BLaER1 treated with 17β-estradiol and CSF1 and Interleukin-3, amounts not matched to agents 10 nM and 100 nM (cell line): ENCODE measurements around the gene SH3PXD2A.

ENCODE experiments used
- H3K27ac ChIP-seq, 11 experiments: shearing (Covaris generic); formaldehyde crosslinking; 2 replicates each; pipeline ENCODE4 v1.8.1; 2022
- H3K27me3 ChIP-seq, 11 experiments: shearing (Covaris generic); formaldehyde crosslinking; 2 replicates each; pipeline ENCODE4 v1.8.1; 2022
- H3K36me3 ChIP-seq, 11 experiments: shearing (Covaris generic); formaldehyde crosslinking; 2 replicates each; pipeline ENCODE4 v1.8.1; 2022
- H3K4me1 ChIP-seq, 10 experiments: shearing (Covaris generic); formaldehyde crosslinking; 2 replicates each; pipeline ENCODE4 v1.8.1; 2022
- H3K4me2 ChIP-seq, 11 experiments: shearing (Covaris generic); formaldehyde crosslinking; 2 replicates each; pipeline ENCODE4 v1.8.1; 2022
- H3K4me3 ChIP-seq, 10 experiments: shearing (Covaris generic); formaldehyde crosslinking; 2 replicates each; pipeline ENCODE4 v1.8.1; 2022
- H3K9ac ChIP-seq, 11 experiments: shearing (Covaris generic); formaldehyde crosslinking; 2 replicates each; pipeline ENCODE4 v1.8.1; 2022
- H3K9me3 ChIP-seq, 11 experiments: shearing (Covaris generic); formaldehyde crosslinking; replicated peaks in 1 of 11; 2 replicates each; pipeline ENCODE4 v1.8.1; 2022
- H4K20me1 ChIP-seq, 11 experiments: shearing (Covaris generic); formaldehyde crosslinking; 2 replicates each; pipeline ENCODE4 v1.8.1; 2022
- Cebpa-rat ChIP-seq, 11 experiments: shearing (Covaris generic); IDR thresholded peaks; 2 replicates each; pipeline ENCODE4 v1.8.1; 2022

The SH3PXD2A gene

GRCh38 chr10:103854686-103855391, 537 bp downstream of the SH3PXD2A start:
- Histone ChIP-seq H4K20me1 (peaks cover 0 to 49% (median 43%) of the 10 kb centered on the region in 11 experiments; a peak in 20 of 22 replicates), H3K4me3 (peak overlapping the region; percentile 79 to 94 (median 84)), H3K27ac (peak overlapping the region; percentile 60 to 95 (median 88)), H3K27me3 (no peaks in the 10 kb centered on the region), H3K9ac (peak overlapping the region; percentile 85 to 94 (median 90)), H3K36me3 (peaks cover 0 to 29% (median 19%) of the 10 kb centered on the region in 11 experiments; a peak in 10 of 22 replicates), H3K9me3 (no peaks in the 10 kb centered on the region), H3K4me2 (peak overlapping the region; percentile 83 to 97 (median 93)), H3K4me1 (peaks cover 74 to 89% (median 82%) of the 10 kb centered on the region in 10 experiments)
- TF ChIP-seq Cebpa-rat (IDR thresholded peaks at IDR 0.05), result peak in 1 of 11 experiments; percentile 36; a peak in 1 of 22 replicates

- Histone ChIP-seq H3K4me1 (peaks cover 79 to 89% (median 82%) of the 10 kb centered on the region in 10 experiments), H3K4me3 (peak overlapping the region; percentile 79 to 94 (median 84)), H3K4me2 (peak overlapping the region; percentile 83 to 97 (median 93)), H3K27me3 (no peaks in the 10 kb centered on the region), H3K27ac (peak overlapping the region; percentile 60 to 95 (median 88)), H3K9me3 (no peaks in the 10 kb centered on the region), H3K36me3 (peaks cover 0 to 34% (median 21%) of the 10 kb centered on the region in 11 experiments; a peak in 11 of 22 replicates), H4K20me1 (peaks cover 0 to 54% (median 48%) of the 10 kb centered on the region in 11 experiments; a peak in 20 of 22 replicates), H3K9ac (peak overlapping the region; percentile 85 to 94 (median 90))
- TF ChIP-seq Cebpa-rat (IDR thresholded peaks at IDR 0.05), result no peak
Observed at GRCh38 chr10:103854265-103854685, 1.1 kb downstream of the SH3PXD2A start.

DNA sequence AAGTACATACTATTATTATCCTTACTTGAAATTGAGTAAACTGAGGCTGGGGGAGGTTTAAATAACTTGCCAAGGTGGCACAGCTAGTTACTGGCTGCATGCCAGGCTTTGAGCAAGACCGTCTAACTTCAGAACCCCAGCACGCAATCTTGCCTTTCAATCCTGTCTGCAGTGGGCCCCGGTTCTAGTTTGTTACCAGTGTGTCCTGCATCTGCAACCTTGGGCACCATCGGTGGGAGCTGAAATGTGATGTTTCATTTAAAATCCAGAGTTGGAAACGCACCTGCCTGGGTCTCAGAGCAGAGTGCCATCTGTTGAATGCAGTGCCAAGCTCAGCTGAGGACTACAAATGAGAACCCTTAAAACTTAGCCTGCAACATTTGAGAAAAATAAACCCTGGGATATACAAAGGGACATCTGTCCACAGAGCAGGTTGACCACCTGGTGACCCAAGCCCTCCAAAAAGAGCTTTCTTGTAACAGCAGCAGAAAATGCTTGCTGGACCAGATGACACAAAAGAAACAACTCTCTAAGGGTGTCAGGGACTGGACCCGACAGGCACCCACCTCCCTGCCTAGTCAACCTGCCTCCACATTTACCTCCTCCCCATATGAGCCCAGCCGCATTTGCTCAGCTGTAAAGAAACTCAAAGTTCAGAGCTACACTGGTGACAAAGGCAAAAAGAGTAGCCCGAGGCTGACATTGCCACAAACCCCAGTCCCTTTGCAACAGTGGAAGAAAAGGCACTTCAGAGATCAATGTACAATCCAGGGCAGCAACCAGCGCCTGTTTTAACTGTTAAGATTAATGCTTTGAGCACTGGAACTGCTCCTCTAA, 1.7 kb downstream of the SH3PXD2A start:
- H4K20me1 ChIP-seq, result peaks cover 0 to 61% (median 54%) of the 10 kb centered on the region in 11 experiments; a peak in 20 of 22 replicates
- no peak for TF ChIP-seq Cebpa-rat (IDR thresholded peaks at IDR 0.05)
- H3K9ac ChIP-seq, result peak overlapping the region; percentile 85 to 94 (median 90); a peak in 21 of 22 replicates
- H3K27ac ChIP-seq, result peak overlapping the region in 10 of 11 experiments; percentile 80 to 95 (median 89); a peak in 18 of 22 replicates
- H3K36me3 ChIP-seq, result peaks cover 0 to 40% (median 23%) of the 10 kb centered on the region in 11 experiments; a peak in 11 of 22 replicates
- no peaks in the 10 kb centered on the region for H3K9me3 ChIP-seq
- peak overlapping the region; percentile 79 to 94 (median 84) for H3K4me3 ChIP-seq
- peak overlapping the region; percentile 83 to 97 (median 93) for H3K4me2 ChIP-seq
- no peaks in the 10 kb centered on the region for H3K27me3 ChIP-seq
- peaks cover 81 to 89% (median 82%) of the 10 kb centered on the region in 10 experiments for H3K4me1 ChIP-seq

- Histone ChIP-seq H3K9ac (peak overlapping the region in 9 of 11 experiments; percentile 58 to 94 (median 90); a peak in 15 of 22 replicates), H4K20me1 (peaks cover 0 to 69% (median 61%) of the 10 kb centered on the region in 11 experiments; a peak in 20 of 22 replicates), H3K27me3 (no peaks in the 10 kb centered on the region), H3K36me3 (peaks cover 0 to 41% (median 23%) of the 10 kb centered on the region in 11 experiments; a peak in 11 of 22 replicates), H3K27ac (peak overlapping the region in 9 of 11 experiments; percentile 22 to 95 (median 90); a peak in 14 of 22 replicates), H3K4me1 (peaks cover 81 to 89% (median 83%) of the 10 kb centered on the region in 10 experiments), H3K9me3 (no peaks in the 10 kb centered on the region), H3K4me3 (peak overlapping the region in 9 of 10 experiments; percentile 79 to 94 (median 84); a peak in 13 of 20 replicates), H3K4me2 (peak overlapping the region; percentile 83 to 97 (median 93))
- no peak for TF ChIP-seq Cebpa-rat (IDR thresholded peaks at IDR 0.05)
Observed at GRCh38 chr10:103852856-103853255, 2.5 kb downstream of the SH3PXD2A start.

GRCh38 chr10:103852189-103852711, 3.1 kb downstream of the SH3PXD2A start:
- peak overlapping the region in 8 of 11 experiments; percentile 14 to 93 (median 73); a peak in 13 of 22 replicates for H3K9ac ChIP-seq
- peaks cover 0 to 75% (median 66%) of the 10 kb centered on the region in 11 experiments; a peak in 20 of 22 replicates for H4K20me1 ChIP-seq
- peak overlapping the region in 10 of 11 experiments; percentile 6 to 95 (median 68); a peak in 18 of 22 replicates for H3K27ac ChIP-seq
- H3K27me3 ChIP-seq, result no peaks in the 10 kb centered on the region
- peak overlapping the region in 7 of 10 experiments; percentile 1 to 94 (median 83); a peak in 8 of 20 replicates for H3K4me3 ChIP-seq
- H3K9me3 ChIP-seq, result no peaks in the 10 kb centered on the region
- H3K36me3 ChIP-seq, result peaks cover 0 to 41% (median 23%) of the 10 kb centered on the region in 11 experiments; a peak in 11 of 22 replicates
- no peak for TF ChIP-seq Cebpa-rat (IDR thresholded peaks at IDR 0.05)
- H3K4me2 ChIP-seq, result peak overlapping the region; percentile 83 to 97 (median 93)
- peaks cover 83 to 87% (median 86%) of the 10 kb centered on the region in 10 experiments for H3K4me1 ChIP-seq

- peak overlapping the region in 2 of 11 experiments; percentile 6 to 44; a peak in 1 of 22 replicates for H3K9ac ChIP-seq
- H3K27ac ChIP-seq, result peak overlapping the region in 3 of 11 experiments; percentile 17 to 58 (median 18); a peak in 2 of 22 replicates
- no peaks in the 10 kb centered on the region for H3K9me3 ChIP-seq
- TF ChIP-seq Cebpa-rat (IDR thresholded peaks at IDR 0.05), result no peak
- H3K36me3 ChIP-seq, result peaks cover 0 to 41% (median 23%) of the 10 kb centered on the region in 11 experiments; a peak in 11 of 22 replicates
- peak overlapping the region; percentile 83 to 97 (median 93) for H3K4me2 ChIP-seq
- no peaks in the 10 kb centered on the region for H3K27me3 ChIP-seq
- H4K20me1 ChIP-seq, result peaks cover 0 to 85% (median 76%) of the 10 kb centered on the region in 11 experiments; a peak in 20 of 22 replicates
- no peak overlapping the region for H3K4me3 ChIP-seq
- H3K4me1 ChIP-seq, result peaks cover 83 to 90% (median 87%) of the 10 kb centered on the region in 10 experiments
Observed at GRCh38 chr10:103851261-103851660, 4.1 kb downstream of the SH3PXD2A start.

DNA sequence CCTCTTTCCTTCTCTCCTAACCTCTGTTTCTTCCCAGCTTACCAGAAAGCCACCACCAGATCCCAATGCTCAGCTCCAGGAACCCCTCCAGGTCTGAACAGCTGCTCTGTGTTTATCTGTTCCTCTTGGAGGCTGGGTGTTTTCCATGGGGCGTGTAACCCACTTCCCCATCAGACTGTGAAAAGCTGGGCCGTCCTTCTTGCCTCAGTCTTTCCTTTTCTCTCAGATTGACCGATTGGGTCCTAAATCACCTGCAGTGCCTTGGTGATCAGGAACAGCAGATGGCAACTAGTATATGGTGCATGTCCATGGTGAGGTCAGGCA, 4.8 kb downstream of the SH3PXD2A start:
- TF ChIP-seq Cebpa-rat (IDR thresholded peaks at IDR 0.05), result no peak
- peaks cover 0 to 92% (median 81%) of the 10 kb centered on the region in 11 experiments; a peak in 20 of 22 replicates for H4K20me1 ChIP-seq
- H3K4me3 ChIP-seq, result peak overlapping the region in 4 of 10 experiments; percentile 6 to 19 (median 14); a peak in 3 of 20 replicates
- peak overlapping the region in 8 of 11 experiments; percentile 28 to 61 (median 56); a peak in 13 of 22 replicates for H3K9ac ChIP-seq
- peak overlapping the region in 10 of 11 experiments; percentile 40 to 73 (median 62); a peak in 19 of 22 replicates for H3K27ac ChIP-seq
- no peaks in the 10 kb centered on the region for H3K9me3 ChIP-seq
- H3K4me1 ChIP-seq, result peaks cover 85 to 92% (median 89%) of the 10 kb centered on the region in 10 experiments
- H3K27me3 ChIP-seq, result no peaks in the 10 kb centered on the region
- H3K4me2 ChIP-seq, result peak overlapping the region; percentile 83 to 97 (median 93)
- peaks cover 0 to 41% (median 23%) of the 10 kb centered on the region in 11 experiments; a peak in 11 of 22 replicates for H3K36me3 ChIP-seq
